T-helper 17 cell (primary cell): ENCODE measurements around the gene RPTOR. TPM values are rescaled to one million over a fixed set of nuclear protein-coding genes. Genes with fewer than 3 reads are reported as not detected.

Source experiments
- ATAC-seq: fragments of 150-1000 bp; cut with Tn5 transposase; 2 replicates; pipeline ENCODE4 v1.10.0; 2021; ENCODE audit warnings: mild to moderate bottlenecking, moderate library complexity
- DNase-seq, 3 donors: peaks; one replicate each; pipeline versions ENCODE4 v3.0.0 to v3.0.0-alpha.2; 2020 to 2021
- H3K9me3 ChIP-seq: one replicate; pipeline ENCODE4 v1.7.0; 2013; ENCODE audit warnings: low read length, mild to moderate bottlenecking; ENCODE audit not compliant: control insufficient read depth, poor library complexity, severe bottlenecking
- H3K27ac Mint-ChIP-seq: one replicate; pipeline ENCODE4 v1.8.0; 2022; ENCODE audit warnings: mild to moderate bottlenecking, moderate library complexity, mixed read lengths
- H3K27me3 Mint-ChIP-seq: one replicate; pipeline ENCODE4 v1.8.0; 2022; ENCODE audit warnings: mixed read lengths
- H3K36me3 Mint-ChIP-seq: one replicate; pipeline ENCODE4 v1.8.0; 2022; ENCODE audit warnings: low read depth, mixed read lengths
- H3K4me1 Mint-ChIP-seq: one replicate; pipeline ENCODE4 v1.8.0; 2022; ENCODE audit warnings: mild to moderate bottlenecking, mixed read lengths
- H3K4me3 Mint-ChIP-seq: one replicate; pipeline ENCODE4 v1.8.0; 2022; ENCODE audit warnings: mild to moderate bottlenecking, moderate library complexity, mixed read lengths
- total RNA-seq, 4 donors: library from RNA in 2 of 4; stranded (reverse) in 2 of 4; gene quantifications; one replicate each; pipeline ENCODE4 v1.2.3 and lab custom pipeline; 2022 to 2026

RPTOR gene
- total RNA-seq, 2 donors from 2014 or later = 55.1 to 61.5 TPM

DNA sequence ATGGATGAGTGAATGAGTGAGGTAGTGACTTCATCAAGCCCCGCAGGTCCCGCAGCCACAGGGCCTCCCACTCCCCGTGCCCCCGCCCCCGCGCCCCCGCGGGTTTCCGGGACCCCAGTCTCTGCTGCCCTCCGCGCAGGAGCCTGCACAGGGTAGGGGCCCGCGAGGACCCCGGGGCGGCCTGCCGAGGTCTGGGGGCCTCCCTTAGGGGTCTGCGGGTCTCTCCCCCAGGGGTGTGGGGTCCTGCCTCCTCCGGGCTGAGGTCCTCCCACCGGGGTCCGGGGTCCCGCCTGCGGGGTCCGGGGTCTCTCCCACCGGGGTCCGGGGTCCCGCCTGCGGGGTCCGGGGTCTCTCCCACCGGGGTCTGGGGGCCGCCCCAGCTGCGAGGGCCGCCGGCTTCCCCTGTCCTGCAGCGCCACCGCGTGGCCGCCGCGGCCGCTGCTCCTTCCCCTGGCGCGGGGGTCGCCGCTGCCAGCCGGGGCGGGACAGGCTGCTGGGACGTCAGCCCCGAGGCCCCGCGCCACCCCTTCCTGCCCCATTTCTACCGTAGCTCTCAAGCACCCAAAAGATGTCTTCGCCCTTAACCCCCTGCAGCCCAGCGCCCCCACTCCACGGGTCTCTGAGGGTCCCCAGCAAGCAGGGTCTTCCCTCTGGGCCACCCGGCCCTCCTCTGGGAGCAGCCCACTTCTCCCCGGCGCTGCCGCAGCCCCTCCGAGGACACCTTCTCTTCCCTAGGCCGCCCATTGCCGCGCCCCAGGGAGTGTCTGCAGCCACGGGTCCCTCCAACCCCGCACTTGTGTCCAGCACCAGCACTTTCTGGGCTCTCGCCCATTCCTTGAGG lies 436.6 kb downstream of the RPTOR start:
- DNase-seq (peak; percentile 33 to 54 (median 49)), ATAC-seq (peak; percentile 70)
- no peaks in the 10 kb centered on the region for H3K9me3 ChIP-seq
- Mint-ChIP-seq H3K36me3 (peaks cover 7% of the 10 kb centered on the region), H3K4me1 (peaks cover 9% of the 10 kb centered on the region), H3K27me3 (peaks cover 19% of the 10 kb centered on the region), H3K27ac (no peak overlapping the region), H3K4me3 (peak overlapping the region; percentile 72)

DNA sequence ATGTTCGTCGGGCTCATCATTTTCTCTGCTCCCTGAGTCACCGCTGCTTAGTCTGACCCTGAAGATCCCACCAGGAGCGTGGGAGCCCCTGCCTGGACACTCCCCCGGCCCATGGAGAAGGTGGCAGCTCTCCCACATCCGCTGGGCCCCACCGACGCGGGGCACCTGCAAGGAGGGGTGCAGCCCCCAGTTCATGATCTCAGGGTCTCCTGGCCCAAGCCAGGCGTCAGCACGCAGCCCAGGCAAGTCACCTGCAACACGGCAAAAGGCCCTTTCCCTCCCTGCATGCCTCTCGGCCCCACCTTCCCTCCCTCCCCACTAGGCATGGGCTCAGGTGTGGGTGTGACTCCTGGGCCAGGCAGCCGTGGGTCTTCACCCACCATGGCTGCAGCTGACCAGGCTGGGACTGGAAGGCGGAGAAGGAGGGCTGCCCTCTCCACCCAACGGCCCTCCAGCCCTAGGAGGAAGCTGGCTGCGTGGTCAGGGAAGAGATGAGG lies 437.3 kb downstream of the RPTOR start:
- H3K36me3 Mint-ChIP-seq = peaks cover 7% of the 10 kb centered on the region
- no peaks in the 10 kb centered on the region for H3K9me3 ChIP-seq
- H3K27ac Mint-ChIP-seq = no peak overlapping the region
- H3K4me3 Mint-ChIP-seq = peak overlapping the region; percentile 64
- H3K4me1 Mint-ChIP-seq = peaks cover 9% of the 10 kb centered on the region
- H3K27me3 Mint-ChIP-seq = peaks cover 19% of the 10 kb centered on the region
- ATAC-seq (no peak), DNase-seq (no peak)

DNA sequence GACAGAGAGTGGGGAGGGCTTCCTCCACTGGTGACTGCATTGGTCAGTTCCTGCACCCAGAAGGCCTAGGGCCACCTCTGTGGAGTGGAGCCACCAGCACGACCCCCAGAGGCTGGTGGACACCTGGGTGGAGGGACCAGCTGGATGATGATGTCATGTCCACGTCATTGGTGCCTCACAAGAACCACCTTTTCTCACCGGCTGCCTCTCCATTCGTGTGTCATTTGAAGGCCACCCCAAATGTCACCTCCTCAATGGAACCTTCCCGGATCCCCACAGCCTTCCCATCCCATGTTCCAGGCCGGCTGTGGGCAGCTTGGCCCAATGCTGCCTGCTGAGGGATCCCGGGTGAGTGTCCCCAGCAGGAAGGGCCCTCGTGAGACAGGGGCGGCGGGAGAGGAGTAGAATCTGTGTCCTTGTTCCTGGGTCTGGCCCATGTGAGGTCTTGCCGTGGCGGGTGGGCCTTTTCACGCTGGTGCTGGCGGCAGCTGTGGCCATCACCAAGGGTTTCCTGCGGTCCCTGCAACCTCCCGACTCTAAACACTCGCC lies 437.9 kb downstream of the RPTOR start:
- Mint-ChIP-seq H3K4me3 (peak overlapping the region; percentile 56), H3K36me3 (peaks cover 7% of the 10 kb centered on the region), H3K27me3 (peaks cover 19% of the 10 kb centered on the region), H3K4me1 (peaks cover 9% of the 10 kb centered on the region), H3K27ac (no peak overlapping the region)
- DNase-seq = no peak
- ATAC-seq = no peak
- H3K9me3 ChIP-seq = no peaks in the 10 kb centered on the region

DNA sequence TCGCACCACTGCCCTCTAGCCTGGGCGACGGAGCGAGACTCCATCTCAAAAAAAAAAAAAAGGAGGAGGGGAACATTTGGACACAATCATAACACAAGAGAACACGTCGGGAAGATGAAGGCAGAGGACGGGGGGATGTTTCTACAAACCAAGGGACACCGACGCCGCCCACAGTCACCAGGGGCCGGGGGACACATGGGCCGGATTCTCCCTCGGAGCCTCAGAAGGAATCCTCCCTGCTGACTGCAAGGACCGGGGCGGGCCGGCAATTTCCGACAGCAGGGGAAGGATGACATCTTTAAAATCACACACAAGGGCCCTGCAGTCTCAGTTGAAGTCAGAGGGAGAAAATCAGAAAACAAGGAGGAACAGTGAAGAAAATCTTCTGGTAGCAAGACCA lies 438.9 kb downstream of the RPTOR start:
- no peak for ATAC-seq
- H3K27me3 Mint-ChIP-seq = peaks cover 19% of the 10 kb centered on the region
- H3K27ac Mint-ChIP-seq = no peak overlapping the region
- no peaks in the 10 kb centered on the region for H3K9me3 ChIP-seq
- H3K4me3 Mint-ChIP-seq = no peak overlapping the region
- no peak for DNase-seq
- peaks cover 9% of the 10 kb centered on the region for H3K4me1 Mint-ChIP-seq
- H3K36me3 Mint-ChIP-seq = peaks cover 7% of the 10 kb centered on the region

DNA sequence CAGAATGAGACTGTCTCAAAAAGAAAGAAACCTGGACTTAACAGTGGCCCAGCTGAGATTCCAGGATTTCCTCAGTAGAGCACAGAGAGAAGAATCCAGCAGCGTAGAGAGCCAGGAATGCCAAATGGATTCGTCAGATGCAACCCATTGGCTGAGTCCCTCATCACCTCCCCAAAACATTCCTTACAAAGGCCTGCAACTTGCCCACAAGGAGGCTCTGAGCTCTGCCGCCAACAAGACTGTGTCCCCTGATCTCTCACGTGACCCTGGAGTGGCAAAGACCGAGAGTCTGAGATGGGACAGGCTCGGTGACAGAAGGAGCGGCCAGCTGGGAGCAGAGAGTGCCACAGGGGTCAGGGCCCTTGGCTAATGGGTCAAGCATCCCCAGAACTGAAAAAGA lies 440.1 kb downstream of the RPTOR start:
- Mint-ChIP-seq H3K4me1 (peaks cover 9% of the 10 kb centered on the region), H3K36me3 (peaks cover 7% of the 10 kb centered on the region), H3K27me3 (peaks cover 12% of the 10 kb centered on the region), H3K4me3 (no peak overlapping the region), H3K27ac (no peak overlapping the region)
- ATAC-seq = no peak
- no peaks in the 10 kb centered on the region for H3K9me3 ChIP-seq
- no peak for DNase-seq

DNA sequence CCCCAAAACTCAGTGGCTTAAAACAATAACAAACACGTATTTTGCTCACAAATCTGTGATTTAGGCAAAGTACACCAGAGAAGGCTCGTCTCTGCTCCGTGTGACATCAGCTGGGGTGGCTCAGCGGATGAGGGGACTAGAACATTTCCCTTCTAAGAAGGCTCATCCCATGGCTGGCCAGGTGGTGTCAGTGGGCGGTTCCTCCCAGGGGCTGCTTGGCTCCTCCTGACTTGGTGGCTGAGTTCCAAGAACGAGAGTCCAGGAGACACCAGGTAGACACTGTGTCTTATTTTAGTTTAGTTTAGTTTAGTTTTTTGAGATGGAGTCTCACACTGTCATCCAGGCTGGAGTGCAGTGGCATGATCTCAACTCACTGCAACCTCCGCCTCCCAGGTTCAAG lies 441.4 kb downstream of the RPTOR start:
- Mint-ChIP-seq H3K36me3 (no peaks in the 10 kb centered on the region), H3K27me3 (no peaks in the 10 kb centered on the region), H3K4me1 (peaks cover 2% of the 10 kb centered on the region), H3K27ac (no peak overlapping the region), H3K4me3 (no peak overlapping the region)
- no peaks in the 10 kb centered on the region for H3K9me3 ChIP-seq
- ATAC-seq (no peak), DNase-seq (no peak)

DNA sequence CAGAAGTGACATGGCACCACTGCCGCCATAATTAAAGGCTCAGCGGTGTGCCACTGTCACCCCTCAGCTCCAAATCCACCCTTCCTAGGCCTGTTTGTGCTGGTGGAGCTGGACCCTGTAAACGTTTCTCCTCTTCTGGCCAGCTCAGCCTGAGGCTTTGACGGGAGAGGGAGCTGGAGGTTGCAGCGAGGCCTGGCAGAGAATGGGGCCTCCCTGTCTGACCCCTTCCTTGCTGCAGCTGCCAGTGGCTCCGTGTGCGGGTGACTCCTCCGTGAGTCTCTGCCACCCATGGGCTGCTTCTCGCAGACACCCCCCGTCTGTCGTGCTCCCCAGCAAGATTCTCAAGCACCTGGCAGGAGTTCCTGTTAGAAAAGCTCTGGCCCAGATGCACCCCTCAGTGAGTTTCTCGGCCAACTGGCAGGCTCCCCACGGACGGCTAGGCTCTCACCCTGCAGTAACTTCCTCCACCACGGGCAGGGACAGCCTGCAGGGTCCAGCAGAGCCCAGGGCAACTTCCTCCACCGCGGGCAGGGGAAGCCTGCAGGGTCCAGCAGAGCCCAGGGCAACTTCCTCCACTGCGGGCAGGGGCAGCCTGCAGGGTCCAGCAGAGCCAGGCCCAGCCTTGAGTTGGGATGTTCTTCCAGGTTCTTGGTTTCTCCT lies 442.3 kb downstream of the RPTOR start:
- Mint-ChIP-seq H3K4me1 (peaks cover 2% of the 10 kb centered on the region), H3K4me3 (no peak overlapping the region), H3K36me3 (no peaks in the 10 kb centered on the region), H3K27me3 (no peaks in the 10 kb centered on the region), H3K27ac (no peak overlapping the region)
- no peaks in the 10 kb centered on the region for H3K9me3 ChIP-seq
- DNase-seq (no peak), ATAC-seq (no peak)

DNA sequence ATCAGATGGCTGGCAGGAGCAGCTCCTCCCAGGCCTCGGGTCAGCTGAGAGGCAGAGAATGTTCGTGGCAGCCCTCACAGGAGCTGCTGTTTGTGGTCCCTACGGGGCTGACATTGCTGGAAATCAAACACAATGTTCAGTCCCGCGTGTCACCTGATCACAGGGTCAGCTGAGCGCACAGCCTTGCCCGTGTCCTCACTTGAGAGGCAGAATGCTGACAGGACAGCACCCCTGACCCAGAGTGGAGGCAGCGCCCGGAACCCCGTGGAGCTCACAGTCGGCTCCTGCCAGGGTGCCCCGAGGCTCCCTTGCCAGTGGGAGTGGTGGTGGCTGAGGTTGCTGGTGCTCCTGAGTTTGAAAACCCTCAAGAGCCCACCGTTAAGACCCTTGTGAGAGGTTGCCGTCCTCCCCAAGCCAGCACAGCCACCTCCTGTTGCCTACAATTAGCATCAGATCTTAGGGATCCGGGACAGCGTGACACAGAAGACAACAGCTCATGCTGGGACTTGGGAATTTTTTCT lies 443.4 kb downstream of the RPTOR start:
- no peaks in the 10 kb centered on the region for H3K27me3 Mint-ChIP-seq
- ATAC-seq (no peak), DNase-seq (no peak)
- H3K36me3 Mint-ChIP-seq = no peaks in the 10 kb centered on the region
- peaks cover 3% of the 10 kb centered on the region for H3K4me1 Mint-ChIP-seq
- H3K9me3 ChIP-seq = no peaks in the 10 kb centered on the region
- no peak overlapping the region for H3K4me3 Mint-ChIP-seq
- H3K27ac Mint-ChIP-seq = no peak overlapping the region

DNA sequence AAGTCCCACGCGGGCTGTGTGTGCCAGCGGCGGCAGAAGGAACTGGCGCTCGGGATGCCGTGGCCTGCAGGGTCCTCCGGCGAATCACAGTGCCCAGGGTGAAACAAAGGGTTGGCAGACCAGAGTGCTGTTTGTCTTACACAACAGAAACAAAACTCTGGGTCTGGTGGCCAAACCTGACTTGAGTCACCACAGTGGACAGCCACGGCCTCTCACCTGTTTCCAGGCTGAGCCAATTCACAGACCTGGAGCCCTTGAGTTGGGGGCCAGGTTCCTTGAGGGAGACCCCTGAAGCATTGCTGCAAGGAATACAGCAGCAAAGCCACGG lies 444.9 kb downstream of the RPTOR start:
- peak overlapping the region; percentile 36 for H3K4me3 Mint-ChIP-seq
- H3K27me3 Mint-ChIP-seq = no peaks in the 10 kb centered on the region
- no peaks in the 10 kb centered on the region for H3K9me3 ChIP-seq
- no peak for DNase-seq
- ATAC-seq = no peak
- peaks cover 5% of the 10 kb centered on the region for H3K4me1 Mint-ChIP-seq
- no peaks in the 10 kb centered on the region for H3K36me3 Mint-ChIP-seq
- H3K27ac Mint-ChIP-seq = no peak overlapping the region

DNA sequence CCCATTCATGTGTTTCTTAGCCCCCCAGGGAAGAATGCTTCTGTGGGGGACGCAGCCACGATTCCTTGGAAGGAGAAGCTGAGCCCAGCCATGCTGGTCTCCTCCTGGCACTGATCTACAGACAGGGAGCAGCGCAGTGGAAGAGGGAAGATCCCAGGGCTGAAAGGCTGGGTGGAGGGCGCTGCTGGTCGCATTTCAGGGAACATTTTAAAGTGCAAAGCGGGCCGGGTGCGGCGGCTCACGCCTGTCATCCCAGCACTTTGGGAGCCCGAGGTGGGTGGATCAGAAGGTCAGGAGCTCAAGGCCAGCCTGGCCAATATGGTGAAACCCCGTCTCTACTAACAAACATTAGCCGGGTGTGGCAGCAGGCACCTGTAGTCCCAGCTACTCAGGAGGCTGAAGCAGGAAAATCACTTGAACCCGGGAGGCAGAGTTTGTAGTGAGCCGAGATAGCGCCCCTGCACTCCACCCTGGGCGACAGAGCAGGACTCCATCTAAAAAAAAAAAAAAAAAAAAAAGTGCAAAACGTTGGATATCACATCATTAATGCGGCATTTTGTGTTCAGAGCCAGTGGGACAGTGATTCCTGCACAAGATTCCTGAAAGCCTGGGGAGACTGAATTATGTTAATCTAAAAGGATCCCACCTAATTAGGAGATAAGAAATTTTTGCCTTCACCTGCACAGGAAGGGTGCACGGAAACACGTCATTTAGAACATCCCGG lies 446.4 kb downstream of the RPTOR start:
- Mint-ChIP-seq H3K27ac (peak overlapping the region; percentile 92), H3K4me3 (peak overlapping the region; percentile 81), H3K27me3 (no peaks in the 10 kb centered on the region), H3K36me3 (no peaks in the 10 kb centered on the region), H3K4me1 (peaks cover 5% of the 10 kb centered on the region)
- no peaks in the 10 kb centered on the region for H3K9me3 ChIP-seq
- peak; percentile 63 for ATAC-seq
- no peak for DNase-seq

DNA sequence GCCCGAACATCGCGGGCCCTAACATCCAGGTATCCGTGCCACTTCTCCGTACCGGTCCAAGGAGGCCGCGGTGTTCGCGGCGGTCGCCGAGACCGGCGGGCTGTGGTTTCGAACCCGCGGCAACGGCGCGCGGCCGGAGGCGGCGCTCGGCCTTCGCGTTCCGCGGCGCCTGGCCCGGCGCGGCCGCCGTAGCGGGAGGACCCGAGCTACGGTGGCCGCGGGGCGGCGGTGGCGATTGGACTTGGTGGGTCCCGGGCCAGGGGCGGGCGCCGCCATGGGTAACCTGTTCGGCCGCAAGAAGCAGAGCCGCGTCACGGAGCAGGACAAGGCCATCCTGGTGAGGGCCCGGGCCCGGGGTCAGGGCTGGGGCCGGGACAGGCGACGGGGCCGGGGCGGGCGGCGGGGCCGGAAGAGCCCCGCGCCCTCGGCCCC lies 447.0 kb downstream of the RPTOR start, which contains the start of gene CHMP6:
Gene CHMP6, plus strand, starts transcription at position 197 of the 432 bp plus-strand sequence. Its CDS starts 78 bp downstream, at position 275.
- peak within 1 kb of the TSS; percentile 81 for H3K4me3 Mint-ChIP-seq
- ATAC-seq = peak; percentile 79

DNA sequence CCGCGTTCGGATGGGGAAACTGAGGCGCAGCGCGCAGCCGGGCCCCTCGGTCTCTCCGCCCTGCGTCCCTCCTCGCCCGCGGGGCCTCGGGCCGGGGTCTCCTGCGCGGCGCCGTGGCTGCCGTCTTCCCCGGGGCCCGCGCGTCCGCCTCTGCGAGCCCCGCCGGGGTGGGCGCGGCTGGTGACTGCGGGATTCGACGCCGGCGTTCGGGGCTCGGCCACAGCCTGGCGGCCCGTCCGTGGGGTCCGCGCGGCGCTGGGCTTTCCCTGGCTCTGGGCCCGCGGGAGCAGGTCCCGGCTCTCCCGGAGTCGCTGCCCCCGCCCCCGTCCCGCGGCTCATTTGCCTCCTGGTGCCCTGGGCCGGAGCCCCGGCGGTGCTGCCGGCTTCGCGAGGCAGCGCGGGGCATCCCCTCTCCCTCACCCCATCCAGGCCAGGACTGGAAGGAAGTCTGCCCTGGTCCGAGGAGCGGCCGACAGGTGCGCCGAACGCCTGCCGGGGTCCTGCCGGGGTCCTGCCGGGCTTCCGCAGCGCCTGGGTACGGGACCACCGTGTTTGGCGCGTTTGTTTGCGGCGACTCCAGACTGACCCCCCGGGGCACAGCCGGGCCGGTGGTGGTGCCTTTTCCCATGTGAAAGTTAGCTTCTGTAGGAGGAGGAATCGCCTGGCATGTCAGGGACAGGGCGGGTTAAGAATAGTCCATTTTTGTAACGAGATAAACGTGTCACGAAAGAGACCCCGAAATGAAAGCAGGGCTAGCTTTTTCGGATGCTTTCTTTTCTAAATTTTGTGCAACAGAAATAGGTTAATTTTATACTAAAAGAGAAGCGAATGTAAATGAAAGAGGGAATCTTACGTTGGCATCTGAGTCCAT lies 447.7 kb downstream of the RPTOR start:
- Mint-ChIP-seq H3K27ac (peak overlapping the region; percentile 41), H3K27me3 (no peaks in the 10 kb centered on the region), H3K36me3 (no peaks in the 10 kb centered on the region), H3K4me1 (peaks cover 5% of the 10 kb centered on the region), H3K4me3 (peak overlapping the region; percentile 74)
- DNase-seq (no peak), ATAC-seq (peak; percentile 32)
- H3K9me3 ChIP-seq = no peaks in the 10 kb centered on the region

More for the DNA sequence above, 447.0 kb downstream of the RPTOR start, which contains the start of gene CHMP6:
- peak; percentile 61 to 66 (median 63) for DNase-seq
- no peaks in the 10 kb centered on the region for H3K9me3 ChIP-seq
- Mint-ChIP-seq H3K4me1 (peaks cover 5% of the 10 kb centered on the region), H3K27ac (peak within 1 kb of the TSS; percentile 92), H3K36me3 (no peaks in the 10 kb centered on the region), H3K27me3 (no peaks in the 10 kb centered on the region)
